Panc1 (cell line): ENCODE measurements around the gene ZGRF1.

Source experiments
- REST ChIP-seq, 2 experiments: IDR thresholded peaks; 2 replicates each; pipeline ENCODE4 v1.6.1; 2011 to 2012; ENCODE audit warnings: low read depth in 2 of 2, control low read depth in 1 of 2, low read length in 1 of 2, mild to moderate bottlenecking in 1 of 2, moderate library complexity in 1 of 2; ENCODE audit not compliant: insufficient read depth in 1 of 2
- TCF7L2 ChIP-seq: IDR thresholded peaks from 2 replicates; pipeline ENCODE4 v1.6.1; 2011; ENCODE audit warnings: mild to moderate bottlenecking, low read depth, low read length, inconsistent platforms
- TF ChIP-seq, protein P1 (sequence below): fragments of 450-650 bp; IDR thresholded peaks from 2 replicates; pipeline ENCODE4 v1.5.1; 2017; ENCODE audit warnings: mild to moderate bottlenecking

- TF ChIP-seq, protein P1, sequence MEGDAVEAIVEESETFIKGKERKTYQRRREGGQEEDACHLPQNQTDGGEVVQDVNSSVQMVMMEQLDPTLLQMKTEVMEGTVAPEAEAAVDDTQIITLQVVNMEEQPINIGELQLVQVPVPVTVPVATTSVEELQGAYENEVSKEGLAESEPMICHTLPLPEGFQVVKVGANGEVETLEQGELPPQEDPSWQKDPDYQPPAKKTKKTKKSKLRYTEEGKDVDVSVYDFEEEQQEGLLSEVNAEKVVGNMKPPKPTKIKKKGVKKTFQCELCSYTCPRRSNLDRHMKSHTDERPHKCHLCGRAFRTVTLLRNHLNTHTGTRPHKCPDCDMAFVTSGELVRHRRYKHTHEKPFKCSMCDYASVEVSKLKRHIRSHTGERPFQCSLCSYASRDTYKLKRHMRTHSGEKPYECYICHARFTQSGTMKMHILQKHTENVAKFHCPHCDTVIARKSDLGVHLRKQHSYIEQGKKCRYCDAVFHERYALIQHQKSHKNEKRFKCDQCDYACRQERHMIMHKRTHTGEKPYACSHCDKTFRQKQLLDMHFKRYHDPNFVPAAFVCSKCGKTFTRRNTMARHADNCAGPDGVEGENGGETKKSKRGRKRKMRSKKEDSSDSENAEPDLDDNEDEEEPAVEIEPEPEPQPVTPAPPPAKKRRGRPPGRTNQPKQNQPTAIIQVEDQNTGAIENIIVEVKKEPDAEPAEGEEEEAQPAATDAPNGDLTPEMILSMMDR = no peak
- TF ChIP-seq REST (IDR thresholded peaks at IDR 0.05; ENCODE audit: insufficient read depth in 1 of 2, low read depth in 2 of 2, low read length in 1 of 2) = no peak
- no peak for TF ChIP-seq TCF7L2
Measured at GRCh38 chr4:112511803-112512118, 124.9 kb downstream of the ZGRF1 start.
